ENCODE data around the gene KCNK10.

DNA sequence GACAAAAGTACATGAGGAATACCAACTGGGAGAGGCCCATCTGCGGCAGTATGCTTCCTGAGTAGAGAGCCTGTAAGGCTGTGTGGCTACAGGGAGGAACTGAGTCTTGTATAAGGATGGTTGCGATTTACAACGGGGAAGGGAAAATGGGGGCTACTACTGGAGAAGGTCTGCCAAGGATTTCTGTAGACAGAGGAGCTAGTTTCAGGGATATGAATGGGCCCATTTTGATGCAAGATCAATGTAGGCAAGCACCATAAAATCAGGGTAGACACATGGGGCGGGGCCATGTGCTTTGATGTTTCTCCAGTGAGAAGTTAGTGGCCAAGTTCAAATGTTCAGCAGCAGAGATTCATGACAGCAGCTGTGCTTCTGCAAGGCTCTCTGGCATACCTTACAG, 168.7 kb downstream of the KCNK10 start:
- TF ChIP-seq, protein P1, sequence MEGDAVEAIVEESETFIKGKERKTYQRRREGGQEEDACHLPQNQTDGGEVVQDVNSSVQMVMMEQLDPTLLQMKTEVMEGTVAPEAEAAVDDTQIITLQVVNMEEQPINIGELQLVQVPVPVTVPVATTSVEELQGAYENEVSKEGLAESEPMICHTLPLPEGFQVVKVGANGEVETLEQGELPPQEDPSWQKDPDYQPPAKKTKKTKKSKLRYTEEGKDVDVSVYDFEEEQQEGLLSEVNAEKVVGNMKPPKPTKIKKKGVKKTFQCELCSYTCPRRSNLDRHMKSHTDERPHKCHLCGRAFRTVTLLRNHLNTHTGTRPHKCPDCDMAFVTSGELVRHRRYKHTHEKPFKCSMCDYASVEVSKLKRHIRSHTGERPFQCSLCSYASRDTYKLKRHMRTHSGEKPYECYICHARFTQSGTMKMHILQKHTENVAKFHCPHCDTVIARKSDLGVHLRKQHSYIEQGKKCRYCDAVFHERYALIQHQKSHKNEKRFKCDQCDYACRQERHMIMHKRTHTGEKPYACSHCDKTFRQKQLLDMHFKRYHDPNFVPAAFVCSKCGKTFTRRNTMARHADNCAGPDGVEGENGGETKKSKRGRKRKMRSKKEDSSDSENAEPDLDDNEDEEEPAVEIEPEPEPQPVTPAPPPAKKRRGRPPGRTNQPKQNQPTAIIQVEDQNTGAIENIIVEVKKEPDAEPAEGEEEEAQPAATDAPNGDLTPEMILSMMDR (IDR thresholded peaks at IDR 0.05; ENCODE audit: insufficient read depth, low read length, poor library complexity, severe bottlenecking) = no peak
- no peak for TF ChIP-seq EZH2phosphoT487 (conservative IDR thresholded peaks at IDR 0.05; ENCODE audit: low read length)
